Left kidney (tissue), 8 donors: ENCODE data around the gene PRSS2. TPM values are rescaled to one million over a fixed set of nuclear protein-coding genes. Genes with fewer than 3 reads are reported as not detected.
"Not testable (repeated sequence)": the region's sequence is repeated elsewhere in the genome, so short reads cannot be mapped to it uniquely, and the experiment has no call there.

Experiments
- DNase-seq: peaks from one replicate; pipeline ENCODE4 v3.0.0-alpha.2; 2013
- long read RNA-seq, 8 donors: transcript quantifications; one replicate each; lab custom pipeline, GENCODE V29; 2026
- polyA plus RNA-seq: library from polyadenylated mRNA; unstranded; fragments of 120-200 nt; gene quantifications from one replicate; pipeline ENCODE4 v1.2.1, GENCODE V29; 2013; ENCODE audit not compliant: insufficient read length

Gene PRSS2
- not detected for polyA plus RNA-seq
- long read RNA-seq, donor 1: 0 reads
- long read RNA-seq, donor 2: 0 reads
- long read RNA-seq, donor 3: 0 reads
- long read RNA-seq, donor 4: 0 reads
- long read RNA-seq, donor 5: 0 reads
- long read RNA-seq, donor 6: 0 reads
- long read RNA-seq, donor 7: 0 reads
- long read RNA-seq, donor 8: 0 reads

GRCh38 chr7:142770661-142771352 lies at the start of gene PRSS2:
PRSS2 (plus strand) TSS chr7:142770970; CDS start chr7:142770983, 13 bp downstream.
- DNase-seq: no peak

GRCh38 chr7:142720986-142721385 lies 49.8 kb upstream of the PRSS2 start:
- no peak for DNase-seq

DNA sequence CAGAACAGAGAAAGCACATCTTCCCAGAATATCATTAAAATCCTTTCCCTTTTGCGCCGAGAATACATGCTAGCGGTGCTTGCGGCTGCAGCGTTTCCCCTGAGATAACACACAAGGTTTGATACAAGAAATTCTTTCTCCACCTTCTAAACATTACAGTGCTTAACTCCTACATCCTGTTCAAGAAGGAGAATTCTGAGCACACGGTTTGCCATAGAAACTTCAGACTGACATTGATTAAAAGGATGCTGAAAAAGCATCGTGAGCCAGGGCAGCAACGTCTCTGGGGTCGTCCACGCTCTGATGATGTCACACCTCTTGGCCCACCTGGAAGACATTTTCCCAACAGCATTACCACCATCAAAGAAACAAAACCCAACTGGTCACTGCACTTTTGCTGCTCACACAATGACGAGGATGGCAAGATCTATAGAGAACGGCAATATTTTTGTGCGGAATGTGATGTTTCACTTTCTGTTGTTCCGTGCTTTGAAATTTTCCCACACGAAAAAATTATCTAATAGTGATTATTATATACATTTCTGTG lies 48.4 kb upstream of the PRSS2 start:
- DNase-seq: no peak

DNA sequence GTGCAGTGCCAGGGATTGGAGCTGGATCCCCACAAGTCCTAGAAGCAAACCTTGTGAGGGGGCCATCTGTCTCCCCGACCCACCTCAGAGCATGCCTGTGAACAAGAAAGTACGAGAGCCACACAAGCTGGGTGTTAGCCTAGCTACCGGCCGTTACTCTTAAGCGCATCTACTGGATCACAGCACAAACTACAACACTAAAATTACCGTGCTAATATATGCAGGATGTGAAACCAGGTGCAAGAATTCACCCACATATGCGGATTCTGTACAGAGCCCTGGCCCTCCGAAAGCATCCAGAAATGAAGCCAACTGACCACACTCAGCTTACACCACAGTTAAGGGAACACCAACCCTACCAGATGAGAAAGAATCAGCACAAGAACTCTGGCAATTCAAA lies 37.5 kb upstream of the PRSS2 start:
- DNase-seq: no peak

DNA sequence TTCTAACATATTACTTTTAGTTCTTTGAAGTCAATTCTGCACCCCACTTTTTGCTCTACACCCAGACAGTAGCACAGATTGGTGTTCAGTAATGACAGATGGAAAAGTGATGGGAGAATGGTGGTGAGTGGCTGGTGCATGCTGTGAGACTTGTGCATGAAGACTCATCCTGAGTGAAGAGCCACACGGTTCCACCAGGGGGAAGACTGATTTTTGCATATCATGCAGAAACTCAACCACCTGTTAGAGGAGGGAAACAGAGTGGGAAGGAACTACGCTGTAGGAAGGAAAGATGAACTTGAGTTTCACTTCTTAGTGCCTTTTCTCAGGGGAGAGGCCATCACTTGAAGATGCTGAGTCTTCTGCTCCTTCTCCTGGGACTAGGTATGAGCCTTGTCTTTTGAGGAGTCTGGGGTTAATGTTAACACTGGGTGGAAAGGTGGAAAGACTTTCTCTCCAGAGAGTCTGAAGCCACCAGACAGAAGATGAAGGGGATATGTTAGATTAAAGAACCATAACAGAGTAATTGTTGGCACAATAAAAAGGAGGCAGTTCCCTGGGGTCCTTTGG lies 30.8 kb upstream of the PRSS2 start:
- no peak for DNase-seq

- no peak for DNase-seq
These were observed 30.0 kb upstream of the PRSS2 start for GRCh38 chr7:142740786-142741185.

GRCh38 chr7:142741932-142742331 lies 28.8 kb upstream of the PRSS2 start:
- not testable (repeated sequence) for DNase-seq

GRCh38 chr7:142745091-142745635 lies 25.6 kb upstream of the PRSS2 start:
- no peak for DNase-seq

- DNase-seq: no peak
These were observed 25.0 kb upstream of the PRSS2 start for GRCh38 chr7:142745745-142746144.

DNA sequence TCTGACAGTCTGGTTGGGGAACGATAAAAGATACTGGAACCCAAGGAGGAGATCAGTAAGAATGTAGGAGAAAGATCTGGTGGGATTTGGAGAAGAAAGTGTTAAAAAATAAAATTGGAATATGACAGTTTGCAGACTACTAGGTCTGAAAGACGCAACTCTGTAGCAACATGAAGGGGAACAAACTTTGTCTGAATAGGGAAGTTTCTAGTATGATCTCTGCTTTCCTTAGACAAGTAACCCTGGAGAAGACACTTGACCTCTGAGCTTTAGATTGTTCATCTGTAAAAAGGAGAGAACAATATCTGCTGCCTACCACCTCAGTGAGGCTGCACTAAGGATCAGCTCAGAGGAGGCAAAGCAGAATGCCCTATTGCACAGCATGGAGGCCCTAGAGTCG lies 24.5 kb upstream of the PRSS2 start:
- no peak for DNase-seq

- DNase-seq: not testable (repeated sequence)
These were observed 22.4 kb upstream of the PRSS2 start for GRCh38 chr7:142748410-142748809.

DNA sequence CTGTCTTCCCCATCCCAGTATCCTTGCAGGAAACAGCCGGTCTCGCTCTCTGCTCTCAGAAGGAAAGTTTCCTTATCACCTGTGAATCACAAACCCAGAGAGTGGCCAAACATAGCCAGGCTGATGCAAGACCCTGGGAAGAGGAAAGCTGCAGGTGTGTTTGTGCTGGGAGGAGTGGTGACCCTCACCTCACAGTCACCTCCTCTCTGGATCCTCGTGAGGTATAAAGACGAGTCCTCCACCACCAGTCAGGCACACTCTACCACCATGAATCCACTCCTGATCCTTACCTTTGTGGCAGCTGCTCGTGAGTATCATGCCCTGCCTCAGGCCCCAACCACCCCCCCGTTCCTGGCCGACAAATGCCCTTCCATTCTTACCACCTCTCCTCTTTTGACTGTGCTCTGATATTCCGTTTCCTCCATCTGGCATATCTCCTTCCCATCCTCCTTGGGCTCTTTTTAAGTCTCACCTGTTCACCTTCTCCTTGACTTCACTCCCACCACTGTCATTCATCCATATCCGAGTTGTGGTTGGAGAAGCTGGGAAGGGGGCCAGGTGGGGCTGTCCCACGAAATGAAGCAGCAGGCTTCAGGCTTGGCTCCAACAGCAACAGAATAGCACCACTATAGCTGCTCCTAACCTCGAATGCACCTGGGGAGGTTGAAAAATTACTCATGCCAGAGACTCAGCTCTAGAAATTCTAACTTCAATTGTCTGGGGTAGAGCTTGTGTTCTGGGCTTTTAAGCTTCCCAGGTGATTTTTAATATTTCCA lies 21.4 kb upstream of the PRSS2 start, which contains the start of gene PRSS1:
PRSS1 (plus strand) TSS at position 255 of the 776 bp plus-strand sequence; CDS start at position 268, 13 bp downstream.
- no peak for DNase-seq

DNA sequence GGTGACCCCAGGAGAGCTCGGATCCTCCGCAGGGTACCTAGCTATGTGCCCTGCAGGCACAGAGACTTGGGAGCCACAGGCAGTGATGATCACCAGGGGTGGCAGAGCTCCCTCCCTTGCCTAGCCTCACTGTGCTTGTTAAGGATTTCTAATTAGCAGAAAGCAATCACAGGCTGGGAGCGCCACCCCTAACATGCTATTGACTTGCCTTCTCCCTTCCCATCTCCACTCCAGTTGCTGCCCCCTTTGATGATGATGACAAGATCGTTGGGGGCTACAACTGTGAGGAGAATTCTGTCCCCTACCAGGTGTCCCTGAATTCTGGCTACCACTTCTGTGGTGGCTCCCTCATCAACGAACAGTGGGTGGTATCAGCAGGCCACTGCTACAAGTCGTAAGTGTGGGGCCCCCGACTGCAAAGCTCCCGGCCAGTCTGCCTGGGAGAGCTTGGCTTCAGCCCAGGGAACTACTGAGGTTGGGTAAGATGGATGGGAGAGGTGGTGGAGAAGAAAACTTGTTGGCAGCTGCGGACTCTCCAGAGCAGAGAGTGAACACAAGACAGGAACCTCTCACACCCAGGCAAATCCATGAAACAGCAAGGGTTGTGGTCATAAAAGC lies 20.3 kb upstream of the PRSS2 start:
- DNase-seq: no peak

DNA sequence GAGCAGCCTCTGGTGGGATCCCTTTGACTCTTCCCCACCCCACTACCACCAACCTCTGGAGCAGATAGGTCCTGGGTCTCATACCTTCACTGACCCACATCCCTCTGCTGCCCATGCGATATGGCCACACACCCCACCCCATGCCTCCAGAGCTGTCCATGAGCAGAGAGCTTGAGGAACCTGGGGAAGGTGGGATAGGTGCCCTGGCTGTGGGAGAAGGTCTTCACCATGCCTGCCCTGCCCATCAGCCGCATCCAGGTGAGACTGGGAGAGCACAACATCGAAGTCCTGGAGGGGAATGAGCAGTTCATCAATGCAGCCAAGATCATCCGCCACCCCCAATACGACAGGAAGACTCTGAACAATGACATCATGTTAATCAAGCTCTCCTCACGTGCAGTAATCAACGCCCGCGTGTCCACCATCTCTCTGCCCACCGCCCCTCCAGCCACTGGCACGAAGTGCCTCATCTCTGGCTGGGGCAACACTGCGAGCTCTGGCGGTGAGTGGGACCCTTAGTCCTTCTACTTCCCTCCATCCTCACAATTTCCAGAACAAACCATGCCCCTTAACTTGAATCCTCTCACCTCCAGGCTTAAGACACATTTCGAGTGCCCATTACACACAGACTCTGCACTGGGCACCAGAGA lies 19.1 kb upstream of the PRSS2 start:
- not testable (repeated sequence) for DNase-seq

- DNase-seq: no peak
These were observed 18.2 kb upstream of the PRSS2 start for GRCh38 chr7:142752376-142753225.

GRCh38 chr7:142753366-142753765 lies 17.4 kb upstream of the PRSS2 start:
- DNase-seq: no peak

- DNase-seq: not testable (repeated sequence)
These were observed 16.8 kb upstream of the PRSS2 start for GRCh38 chr7:142753925-142754491.

DNA sequence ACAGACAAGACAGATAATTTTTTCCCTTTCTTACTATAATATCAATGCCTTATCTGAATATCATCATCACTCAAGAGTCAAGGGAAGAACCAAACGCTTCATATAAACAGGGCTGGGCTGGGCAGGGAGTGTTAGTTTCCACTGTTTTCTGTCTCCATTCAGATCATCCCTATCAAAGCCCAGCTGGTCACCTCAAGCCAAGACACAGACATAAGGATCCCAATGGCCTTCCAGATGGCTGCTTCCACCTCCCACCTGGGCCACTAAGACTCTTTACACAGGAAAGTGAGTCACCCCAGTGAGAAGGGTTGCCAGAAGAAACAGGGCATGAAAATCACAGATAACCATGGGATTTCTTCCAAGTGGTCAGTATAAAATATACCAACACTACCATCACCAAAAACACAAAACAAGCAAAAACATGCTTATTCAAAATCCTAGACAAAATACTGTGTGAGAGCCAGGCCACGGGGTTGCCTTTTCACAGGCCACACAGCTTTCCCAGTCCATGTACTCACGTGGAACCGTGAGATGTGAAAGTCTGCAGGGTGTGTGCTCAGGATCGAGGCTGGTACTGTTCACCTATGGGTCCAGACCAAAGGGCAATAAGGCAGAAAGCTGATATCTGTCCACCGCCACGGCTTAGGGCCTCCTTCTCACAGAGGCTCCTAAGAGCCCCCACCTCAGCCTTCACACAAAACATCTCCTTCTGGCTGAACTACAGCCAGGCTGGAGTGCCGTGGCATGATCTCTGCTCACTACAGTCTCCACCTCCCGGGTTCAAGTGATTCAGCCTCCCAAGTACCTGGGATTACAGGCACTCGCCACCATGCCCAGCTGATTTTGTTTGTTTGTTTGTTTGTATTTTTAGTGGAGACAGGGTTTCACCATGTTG lies 15.8 kb upstream of the PRSS2 start:
- no peak for DNase-seq

DNA sequence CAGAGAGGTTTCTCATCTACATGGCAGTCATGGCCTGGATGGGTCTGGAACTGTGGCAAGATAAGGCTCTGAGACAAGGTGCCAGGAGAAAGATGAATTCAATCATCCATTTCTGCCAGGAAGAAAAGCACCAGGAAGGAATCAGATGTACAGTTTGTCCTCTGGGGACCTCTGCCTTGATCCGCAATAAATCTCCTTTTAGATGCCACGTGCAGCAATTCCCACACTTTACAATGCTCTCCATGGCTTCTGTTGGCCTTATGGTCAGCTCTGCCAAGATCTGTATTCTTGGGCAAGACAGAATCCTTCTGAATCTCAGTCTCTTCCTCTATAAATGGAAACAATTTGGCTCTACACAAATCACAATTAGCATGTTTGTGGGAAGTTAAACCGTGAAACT lies 12.5 kb upstream of the PRSS2 start:
- not testable (repeated sequence) for DNase-seq
